Gastroesophageal sphincter (tissue), 4 donors: ENCODE data around the gene SNX15. TPM values are rescaled to one million over a fixed set of nuclear protein-coding genes. Genes with fewer than 3 reads are reported as not detected.

Source experiments
- ATAC-seq: fragments of 150-250 bp; one replicate; pipeline ENCODE4 v1.9.1; 2016; ENCODE audit warnings: mild to moderate bottlenecking, moderate library complexity
- H3K27ac ChIP-seq, 4 donors: fragments of 200-600 bp; sonication (generic) in 3 of 4; 1 replicate in 3 of 4; 2 replicates in 1 of 4; pipeline ENCODE4 v1.5.1; 2016 to 2019
- H3K27me3 ChIP-seq: fragments of 200-600 bp; sonication (generic); one replicate; pipeline ENCODE4 v1.5.1; 2019
- H3K36me3 ChIP-seq, 2 donors: fragments of 200-600 bp; sonication (generic); one replicate each; pipeline ENCODE4 v1.5.1; 2019; ENCODE audit warnings: control low read depth in 1 of 2
- H3K4me1 ChIP-seq, 3 donors: fragments of 200-600 bp; sonication (generic); 1 replicate in 2 of 3; 2 replicates in 1 of 3; pipeline ENCODE4 v1.5.1; 2016 to 2019; ENCODE audit warnings: control low read depth in 2 of 3
- H3K4me3 ChIP-seq, 2 donors: fragments of 200-600 bp; sonication (generic); one replicate each; pipeline ENCODE4 v1.5.1; 2019; ENCODE audit warnings: mild to moderate bottlenecking in 1 of 2, moderate library complexity in 1 of 2
- H3K9me3 ChIP-seq, 3 donors: fragments of 200-600 bp; sonication (generic); one replicate each; pipeline ENCODE4 v1.5.1; 2017 to 2019; ENCODE audit warnings: control low read depth in 2 of 3
- CTCF ChIP-seq, 4 experiments: fragments of 200-600 bp in 2 of 4; fragments of 450-650 bp in 2 of 4; sonication (generic) in 1 of 4; IDR thresholded peaks; one replicate each; pipeline ENCODE4 v1.5.1; 2017 to 2019; ENCODE audit warnings: antibody characterized with exemption in 4 of 4, mild to moderate bottlenecking in 2 of 4, moderate library complexity in 2 of 4
- EP300 ChIP-seq: sonication (generic); formaldehyde crosslinking; IDR thresholded peaks from one replicate; pipeline ENCODE4 v1.6.1; 2017; ENCODE audit warnings: antibody characterized with exemption, mild to moderate bottlenecking
- POLR2A ChIP-seq, 2 donors: fragments of 450-650 bp; IDR thresholded peaks; one replicate each; pipeline ENCODE4 v1.6.1; 2017; ENCODE audit warnings: antibody characterized with exemption in 2 of 2, mild to moderate bottlenecking in 2 of 2, moderate library complexity in 1 of 2
- POLR2AphosphoS5 ChIP-seq: sonication (generic); formaldehyde crosslinking; IDR thresholded peaks from one replicate; pipeline ENCODE4 v1.6.1; 2017; ENCODE audit warnings: antibody characterized with exemption
- WGBS, 2 donors: methylation state at CpG; one replicate each; pipeline ENCODE4 v1.1.5; 2018; ENCODE audit warnings: low coverage in 1 of 2; 5-methylcytosine and 5-hydroxymethylcytosine counted together
- small RNA-seq, 4 donors: library from RNA; depleted of rRNA; stranded (forward); fragments of <200 nt; gene quantifications; one replicate each; pipeline ENCODE3, GENCODE V24; 2016
- total RNA-seq, 4 donors: library from RNA; depleted of rRNA; stranded (reverse); fragments of >200 nt; gene quantifications; one replicate each; pipeline ENCODE4 v1.1.0, GENCODE V29; 2016

Gene SNX15
- total RNA-seq, 4 donors from 2014 or later, result 23.6 to 42.5 (median 30.1) TPM

GRCh38 chr11:65087216-65087615 is 60.0 kb downstream of the SNX15 start:
- Histone ChIP-seq H3K36me3 (peaks cover 0 to 51% of the 10 kb centered on the region in 2 donors), H3K4me3 (no peak overlapping the region), H3K9me3 (no peaks in the 10 kb centered on the region), H3K27ac (no peak overlapping the region), H3K27me3 (no peaks in the 10 kb centered on the region), H3K4me1 (peaks cover 0 to 24% (median 14%) of the 10 kb centered on the region in 3 donors)
- ATAC-seq, result no peak
- TF ChIP-seq POLR2A (IDR thresholded peaks at IDR 0.05) (no peak), POLR2AphosphoS5 (no peak), CTCF (IDR thresholded peaks at IDR 0.05) (no peak), EP300 (no peak)
- 80% methylated on average over 6 of the region's 11 CpGs; no CpG with 5 or more reads in 1 of the 2 donors for WGBS, 2 donors

GRCh38 chr11:65087827-65088226 is 60.6 kb downstream of the SNX15 start:
- WGBS, 2 donors, result no CpG with 5 or more reads among the region's 15 CpGs
- Histone ChIP-seq H3K9me3 (no peaks in the 10 kb centered on the region), H3K4me1 (peaks cover 0 to 24% (median 14%) of the 10 kb centered on the region in 3 donors), H3K4me3 (no peak overlapping the region), H3K36me3 (peaks cover 0 to 51% of the 10 kb centered on the region in 2 donors), H3K27me3 (no peaks in the 10 kb centered on the region), H3K27ac (no peak overlapping the region)
- TF ChIP-seq POLR2A (IDR thresholded peaks at IDR 0.05), result no peak
- no peak for TF ChIP-seq EP300
- TF ChIP-seq POLR2AphosphoS5, result no peak
- TF ChIP-seq CTCF (IDR thresholded peaks at IDR 0.05), result no peak
- ATAC-seq, result no peak

- Histone ChIP-seq H3K9me3 (no peaks in the 10 kb centered on the region), H3K27ac (no peak overlapping the region), H3K36me3 (peaks cover 0 to 51% of the 10 kb centered on the region in 2 donors), H3K27me3 (no peaks in the 10 kb centered on the region), H3K4me3 (no peak overlapping the region), H3K4me1 (peaks cover 0 to 14% (median 7%) of the 10 kb centered on the region in 3 donors)
- no peak for ATAC-seq
- TF ChIP-seq POLR2AphosphoS5 (no peak), CTCF (IDR thresholded peaks at IDR 0.05) (no peak), POLR2A (IDR thresholded peaks at IDR 0.05) (no peak), EP300 (no peak)
- 95% methylated on average over 3 of the region's 4 CpGs; no CpG with 5 or more reads in 1 of the 2 donors for WGBS, 2 donors
Measured at GRCh38 chr11:65089621-65090020, 62.4 kb downstream of the SNX15 start.

Small RNA genes within 50 kb of the gene (small RNA-seq; reads per million reads assigned to genes)
- gene MIR6879, result 0 to 0.37 (median 0.09) reads per million in 4 donors
- 0 reads per million in 4 donors for gene SNX15

Other genes starting within 250 kb of the SNX15 start
- 100 to 1,000 TPM; 187 to 314 (median 253) TPM for gene SF1, start 248.9 kb upstream of the SNX15 start, total RNA-seq
- gene MAP4K2, start 224.2 kb upstream of the SNX15 start, total RNA-seq, result 10 to 100 TPM; 17.6 to 24.0 (median 19.6) TPM
- 10 to 100 TPM in 2 of 4 donors, 1 to 10 TPM in 2; 7.1 to 20.9 (median 11.6) TPM for gene MEN1, start 216.9 kb upstream of the SNX15 start, total RNA-seq
- gene CDC42BPG, start 182.8 kb upstream of the SNX15 start, total RNA-seq, result under 1 TPM; 0.08 to 0.94 (median 0.22) TPM
- 100 to 1,000 TPM in 2 of 4 donors, 10 to 100 TPM in 2; 92.1 to 188 (median 101) TPM for gene EHD1, start 148.8 kb upstream of the SNX15 start, total RNA-seq
- gene ATG2A, start 110.2 kb upstream of the SNX15 start, total RNA-seq, result 10 to 100 TPM; 18.8 to 27.2 (median 26.3) TPM
- gene PPP2R5B, start 102.8 kb upstream of the SNX15 start, total RNA-seq, result 10 to 100 TPM; 20.3 to 41.2 (median 27.0) TPM
- not detected for gene GPHA2, start 91.5 kb upstream of the SNX15 start, total RNA-seq
- gene MAJIN, start 55.3 kb upstream of the SNX15 start, total RNA-seq, result not detected
- gene BATF2, start 30.5 kb upstream of the SNX15 start, total RNA-seq, result 1 to 10 TPM; 1.5 to 3.4 (median 1.6) TPM
- 100 to 1,000 TPM; 158 to 220 (median 179) TPM for gene ARL2, start 13.3 kb upstream of the SNX15 start, total RNA-seq
- 10 to 100 TPM in 3 of 4 donors, 1 to 10 TPM in 1; 4.7 to 13.6 (median 12.7) TPM for gene SAC3D1, start 13.8 kb downstream of the SNX15 start, total RNA-seq
- 10 to 100 TPM; 21.8 to 38.5 (median 29.0) TPM for gene NAALADL1, start 31.1 kb downstream of the SNX15 start, total RNA-seq
- gene CDCA5, start 56.6 kb downstream of the SNX15 start, total RNA-seq, result 1 to 10 TPM in 2 of 4 donors, under 1 TPM in 2; 0.78 to 1.7 (median 0.99) TPM
- 10 to 100 TPM; 26.3 to 43.9 (median 33.3) TPM for gene ZFPL1, start 56.8 kb downstream of the SNX15 start, total RNA-seq
- gene VPS51, start 68.8 kb downstream of the SNX15 start, total RNA-seq, result 100 to 1,000 TPM; 374 to 526 (median 407) TPM
- gene TM7SF2, start 84.4 kb downstream of the SNX15 start, total RNA-seq, result 10 to 100 TPM in 3 of 4 donors, 1 to 10 TPM in 1; 7.1 to 25.2 (median 18.3) TPM
- gene ZNHIT2, start 90.3 kb downstream of the SNX15 start, total RNA-seq, result 10 to 100 TPM; 13.6 to 19.1 (median 15.4) TPM
- 100 to 1,000 TPM; 464 to 971 (median 566) TPM for gene FAU, start 94.7 kb downstream of the SNX15 start, total RNA-seq
- 100 to 1,000 TPM in 1 of 4 donors, 10 to 100 TPM in 3; 83.9 to 114 (median 94.1) TPM for gene MRPL49, start 94.9 kb downstream of the SNX15 start, total RNA-seq
- 10 to 100 TPM; 19.0 to 38.7 (median 26.0) TPM for gene SYVN1, start 107.1 kb downstream of the SNX15 start, total RNA-seq
- not detected for gene SPDYC, start 142.8 kb downstream of the SNX15 start, total RNA-seq
- gene CAPN1, start 154.5 kb downstream of the SNX15 start, total RNA-seq, result 100 to 1,000 TPM; 100 to 196 (median 156) TPM
- gene POLA2, start 234.5 kb downstream of the SNX15 start, total RNA-seq, result 10 to 100 TPM in 2 of 4 donors, 1 to 10 TPM in 2; 7.7 to 18.5 (median 13.2) TPM